Breast epithelium (tissue), 4 donors: ENCODE measurements around the gene UGT3A1. TPM values are rescaled to one million over a fixed set of nuclear protein-coding genes. Genes with fewer than 3 reads are reported as not detected.
A peak's percentile ranks its signal among the peaks of the same experiment; 100 is the strongest.

Experiments
- DNase-seq, 2 donors: peaks; one replicate each; pipeline ENCODE4 v3.0.0-alpha.2; 2019; ENCODE audit warnings: low spot score in 2 of 2
- H3K27ac ChIP-seq, 2 donors: fragments of 200-600 bp; sonication (generic) in 1 of 2; one replicate each; pipeline ENCODE4 v1.5.1; 2016 to 2019; ENCODE audit warnings: mild to moderate bottlenecking in 1 of 2
- H3K27me3 ChIP-seq, 2 donors: fragments of 200-600 bp; sonication (generic) in 1 of 2; one replicate each; pipeline versions ENCODE4 v1.5.1 to v1.6.0; 2017 to 2019; ENCODE audit warnings: control low read depth in 1 of 2, mild to moderate bottlenecking in 1 of 2
- H3K36me3 ChIP-seq: fragments of 200-600 bp; one replicate; pipeline ENCODE4 v1.5.1; 2019
- H3K4me1 ChIP-seq, 2 donors: fragments of 200-600 bp; sonication (generic); one replicate each; pipeline ENCODE4 v1.5.1; 2016 to 2019; ENCODE audit warnings: control low read depth in 1 of 2
- H3K4me3 ChIP-seq, 3 donors: fragments of 200-600 bp; sonication (generic); 1 replicate in 2 of 3; 2 replicates in 1 of 3; pipeline ENCODE4 v1.5.1; 2016 to 2019; ENCODE audit warnings: mild to moderate bottlenecking in 3 of 3, moderate library complexity in 2 of 3
- H3K9me3 ChIP-seq, 2 donors: fragments of 200-600 bp; sonication (generic) in 1 of 2; one replicate each; pipeline ENCODE4 v1.5.1; 2016 to 2019; ENCODE audit warnings: control low read depth in 1 of 2
- CTCF ChIP-seq, 3 donors: fragments of 450-650 bp; IDR thresholded peaks; one replicate each; pipeline ENCODE4 v1.5.1; 2016 to 2017; ENCODE audit warnings: antibody characterized with exemption in 3 of 3, mild to moderate bottlenecking in 3 of 3, moderate library complexity in 3 of 3
- POLR2A ChIP-seq: fragments of 450-650 bp; IDR thresholded peaks from one replicate; pipeline ENCODE4 v1.6.1; 2016; ENCODE audit warnings: antibody characterized with exemption, mild to moderate bottlenecking, moderate library complexity
- POLR2AphosphoS5 ChIP-seq, 3 donors: sonication (generic); formaldehyde crosslinking; IDR thresholded peaks; one replicate each; pipeline ENCODE4 v1.6.1; 2017; ENCODE audit warnings: antibody characterized with exemption in 3 of 3
- intact Hi-C: fragments of 100-400 bp; cut with DNase I; formaldehyde crosslinking; loops from one replicate; pipeline ENCODE4 v1.15.1; 2023; ENCODE audit warnings: low total_unique reads
- total RNA-seq, 3 donors: library from RNA; depleted of rRNA; stranded (reverse); fragments of >200 nt; gene quantifications; one replicate each; pipeline ENCODE4 v1.1.0, GENCODE V29; 2016

UGT3A1 gene
- total RNA-seq, 3 donors from 2014 or later: not detected

DNA sequence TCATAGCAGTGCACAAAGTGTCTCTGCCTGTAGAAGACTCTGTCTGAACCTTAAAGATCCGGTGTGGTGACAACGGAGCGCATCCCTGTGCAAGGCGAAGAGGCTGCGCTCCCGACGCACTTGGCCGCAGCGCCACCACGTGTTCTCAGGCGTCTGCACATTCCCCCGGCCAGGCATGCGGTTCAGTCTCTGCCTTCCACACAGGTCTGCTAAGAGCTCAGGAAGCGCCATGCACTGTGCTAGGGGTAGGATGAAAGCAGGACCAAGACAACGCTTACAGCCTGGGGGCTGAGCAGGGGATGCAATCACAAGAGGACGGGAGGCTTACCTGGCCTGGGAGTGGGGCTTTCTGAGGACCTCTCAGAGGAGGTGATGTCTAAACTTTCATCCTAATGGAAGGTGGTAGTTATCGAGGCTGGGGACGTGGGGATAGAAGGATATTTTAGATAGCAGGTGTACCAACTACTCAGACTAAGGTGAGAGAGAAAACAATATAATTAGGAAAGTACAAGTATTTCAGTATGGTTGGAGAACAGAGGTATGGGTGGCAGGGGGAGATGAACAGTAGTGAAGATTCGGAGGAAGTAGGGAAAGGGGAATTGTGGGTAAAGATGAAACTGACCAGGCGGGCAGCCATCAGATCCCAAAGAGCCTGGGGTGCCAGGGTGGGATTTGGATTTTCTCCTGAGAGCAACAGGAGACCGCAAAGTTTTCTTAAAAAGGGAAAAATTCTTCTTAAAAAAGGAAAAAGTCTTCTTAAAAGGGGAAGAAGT lies 66.1 kb downstream of the UGT3A1 start:
- DNase-seq: peak; percentile 25 to 61
- Histone ChIP-seq H3K4me1 (no peaks in the 10 kb centered on the region), H3K9me3 (no peaks in the 10 kb centered on the region), H3K36me3 (no peaks in the 10 kb centered on the region), H3K27ac (no peak overlapping the region), H3K4me3 (peak overlapping the region in 1 of 3 donors; percentile 3), H3K27me3 (peaks cover 0 to 44% of the 10 kb centered on the region in 2 donors)
- intact Hi-C loops: loop anchor here (5.0 to 10.0 kb wide), 2 partner anchors 150 to 1018 kb away; no protein-coding TSS in a partner anchor
- peak in 2 of 3 donors; percentile 36 to 47 for TF ChIP-seq CTCF (IDR thresholded peaks at IDR 0.05)
- no peak for TF ChIP-seq POLR2A

GRCh38 chr5:35924122-35924949 lies 66.9 kb downstream of the UGT3A1 start:
- TF ChIP-seq POLR2A: no peak
- TF ChIP-seq CTCF (IDR thresholded peaks at IDR 0.05): no peak
- TF ChIP-seq POLR2AphosphoS5 (IDR thresholded peaks at IDR 0.05): no peak
- no peak for DNase-seq
- H3K4me3 ChIP-seq: peak overlapping the region in 1 of 3 donors; percentile 3
- H3K36me3 ChIP-seq: no peaks in the 10 kb centered on the region
- no peaks in the 10 kb centered on the region for H3K4me1 ChIP-seq
- H3K27ac ChIP-seq: no peak overlapping the region
- peaks cover 0 to 44% of the 10 kb centered on the region in 2 donors for H3K27me3 ChIP-seq
- intact Hi-C loops: loop anchor here (5.0 to 10.0 kb wide), 2 partner anchors 150 to 1017 kb away; no protein-coding TSS in a partner anchor
- peaks cover 0 to 5% of the 10 kb centered on the region in 2 donors for H3K9me3 ChIP-seq

DNA sequence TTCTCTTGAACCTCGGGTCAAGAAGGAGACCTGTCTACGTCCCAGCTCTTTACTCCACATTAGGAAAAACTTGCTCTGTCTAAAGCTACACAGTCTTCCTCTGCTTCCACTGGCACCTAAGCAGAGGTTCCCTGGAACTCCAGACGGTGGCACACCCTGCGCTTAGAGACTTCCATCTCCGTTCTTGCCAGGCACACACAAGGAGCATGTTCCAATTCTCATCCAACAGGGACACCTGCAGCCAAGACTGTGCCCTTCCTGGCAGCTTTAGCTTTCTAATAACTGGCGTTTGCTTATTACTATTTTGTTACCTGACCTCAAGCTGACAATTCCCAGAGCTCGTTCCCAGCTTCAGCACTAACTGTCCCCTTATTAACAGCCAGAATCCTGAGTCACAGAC lies 68.7 kb downstream of the UGT3A1 start:
- no peak for TF ChIP-seq POLR2AphosphoS5 (IDR thresholded peaks at IDR 0.05)
- TF ChIP-seq CTCF (IDR thresholded peaks at IDR 0.05): no peak
- TF ChIP-seq POLR2A: no peak
- DNase-seq: no peak
- Histone ChIP-seq H3K4me1 (no peaks in the 10 kb centered on the region), H3K36me3 (no peaks in the 10 kb centered on the region), H3K27ac (no peak overlapping the region), H3K4me3 (no peak overlapping the region), H3K27me3 (peaks cover 0 to 39% of the 10 kb centered on the region in 2 donors), H3K9me3 (peaks cover 0 to 5% of the 10 kb centered on the region in 2 donors)
- intact Hi-C loops: loop anchor here (5.0 to 10.0 kb wide), 2 partner anchors 148 to 1015 kb away; no protein-coding TSS in a partner anchor

- intact Hi-C loops: loop anchor here (5.0 to 10.0 kb wide), 2 partner anchors 147 to 1015 kb away; no protein-coding TSS in a partner anchor
- H3K27ac ChIP-seq: no peak overlapping the region
These were observed 69.3 kb downstream of the UGT3A1 start for GRCh38 chr5:35921930-35922329.

More at GRCh38 chr5:35921930-35922329, 69.3 kb downstream of the UGT3A1 start:
- Histone ChIP-seq H3K27me3 (peaks cover 0 to 34% of the 10 kb centered on the region in 2 donors), H3K4me3 (no peak overlapping the region), H3K9me3 (peaks cover 0 to 5% of the 10 kb centered on the region in 2 donors), H3K36me3 (no peaks in the 10 kb centered on the region), H3K4me1 (no peaks in the 10 kb centered on the region)
- DNase-seq: no peak
- TF ChIP-seq POLR2AphosphoS5 (IDR thresholded peaks at IDR 0.05): no peak
- TF ChIP-seq POLR2A: no peak
- no peak for TF ChIP-seq CTCF (IDR thresholded peaks at IDR 0.05)
